Osteoblast (primary cell): ENCODE data around the gene MBD6. TPM values are rescaled to one million over a fixed set of nuclear protein-coding genes. Genes with fewer than 3 reads are reported as not detected.
"Not testable (repeated sequence)": the region's sequence is repeated elsewhere in the genome, so short reads cannot be mapped to it uniquely, and the experiment has no call there.

Experiments
- DNase-seq: peaks from one replicate; pipeline ENCODE4 v3.0.0; 2011; ENCODE audit warnings: low spot score, mixed read lengths; ENCODE audit not compliant: insufficient read length; ENCODE audit errors: missing footprints
- H2AFZ ChIP-seq: 2 replicates; pipeline ENCODE4 v1.6.0; 2011; ENCODE audit warnings: mild to moderate bottlenecking, low read length
- H3K27ac ChIP-seq: 2 replicates; pipeline ENCODE4 v1.5.1; 2011; ENCODE audit warnings: mild to moderate bottlenecking, low read depth, low read length, moderate library complexity
- H3K27me3 ChIP-seq: 2 replicates; pipeline ENCODE4 v1.6.0; 2012; ENCODE audit warnings: mild to moderate bottlenecking, control low read depth, inconsistent platforms, low read length, moderate library complexity; ENCODE audit not compliant: insufficient read depth
- H3K36me3 ChIP-seq: 2 replicates; pipeline ENCODE4 v1.5.1; 2011; ENCODE audit warnings: mild to moderate bottlenecking, low read length, control low read depth, moderate library complexity; ENCODE audit not compliant: insufficient read depth
- H3K4me1 ChIP-seq: 2 replicates; pipeline ENCODE4 v1.5.1; 2011; ENCODE audit warnings: mild to moderate bottlenecking, low read length, control low read depth, moderate library complexity; ENCODE audit not compliant: insufficient read depth
- H3K4me2 ChIP-seq: 2 replicates; pipeline ENCODE4 v1.6.0; 2011; ENCODE audit warnings: mild to moderate bottlenecking, low read length; ENCODE audit not compliant: insufficient read depth
- H3K4me3 ChIP-seq: fragments of 200-600 bp; sonication (generic); 3 replicates; pipeline ENCODE4 v1.5.1; 2012; ENCODE audit warnings: mild to moderate bottlenecking, low read length, inconsistent platforms; ENCODE audit not compliant: insufficient read depth
- H3K79me2 ChIP-seq: 2 replicates; pipeline ENCODE4 v1.6.0; 2012; ENCODE audit warnings: mild to moderate bottlenecking, low read length, control low read depth, inconsistent platforms; ENCODE audit not compliant: insufficient read depth
- H3K9me3 ChIP-seq: 2 replicates; pipeline ENCODE4 v1.5.1; 2011; ENCODE audit warnings: low read depth, low read length, control low read depth
- H4K20me1 ChIP-seq: 2 replicates; pipeline ENCODE4 v1.6.0; 2012; ENCODE audit warnings: mild to moderate bottlenecking, low read length, control low read depth; ENCODE audit not compliant: insufficient read depth
- total RNA-seq: library from RNA; depleted of rRNA; stranded (reverse); fragments of >200 nt; gene quantifications from 2 replicates; pipeline ENCODE4 v1.2.3, GENCODE V29; 2012
- TF ChIP-seq, protein P1 (sequence below): IDR thresholded peaks from 2 replicates; pipeline ENCODE4 v1.5.1; 2011; ENCODE audit warnings: mild to moderate bottlenecking, low read depth, low read length, moderate library complexity; ENCODE audit errors: extremely low read depth

MBD6 gene
- total RNA-seq, 1 donor: 5.8 TPM

- TF ChIP-seq, protein P1, sequence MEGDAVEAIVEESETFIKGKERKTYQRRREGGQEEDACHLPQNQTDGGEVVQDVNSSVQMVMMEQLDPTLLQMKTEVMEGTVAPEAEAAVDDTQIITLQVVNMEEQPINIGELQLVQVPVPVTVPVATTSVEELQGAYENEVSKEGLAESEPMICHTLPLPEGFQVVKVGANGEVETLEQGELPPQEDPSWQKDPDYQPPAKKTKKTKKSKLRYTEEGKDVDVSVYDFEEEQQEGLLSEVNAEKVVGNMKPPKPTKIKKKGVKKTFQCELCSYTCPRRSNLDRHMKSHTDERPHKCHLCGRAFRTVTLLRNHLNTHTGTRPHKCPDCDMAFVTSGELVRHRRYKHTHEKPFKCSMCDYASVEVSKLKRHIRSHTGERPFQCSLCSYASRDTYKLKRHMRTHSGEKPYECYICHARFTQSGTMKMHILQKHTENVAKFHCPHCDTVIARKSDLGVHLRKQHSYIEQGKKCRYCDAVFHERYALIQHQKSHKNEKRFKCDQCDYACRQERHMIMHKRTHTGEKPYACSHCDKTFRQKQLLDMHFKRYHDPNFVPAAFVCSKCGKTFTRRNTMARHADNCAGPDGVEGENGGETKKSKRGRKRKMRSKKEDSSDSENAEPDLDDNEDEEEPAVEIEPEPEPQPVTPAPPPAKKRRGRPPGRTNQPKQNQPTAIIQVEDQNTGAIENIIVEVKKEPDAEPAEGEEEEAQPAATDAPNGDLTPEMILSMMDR: no peak
- no peaks in the 10 kb centered on the region for H3K27me3 ChIP-seq
- H3K4me1 ChIP-seq: no peaks in the 10 kb centered on the region
- H3K4me2 ChIP-seq: no peak overlapping the region
- no peak for DNase-seq
- no peak overlapping the region for H3K27ac ChIP-seq
- no peak overlapping the region for H3K4me3 ChIP-seq
- no peaks in the 10 kb centered on the region for H3K9me3 ChIP-seq
- peaks cover 7% of the 10 kb centered on the region for H4K20me1 ChIP-seq
- peaks cover 71% of the 10 kb centered on the region for H3K36me3 ChIP-seq
- no peak overlapping the region for H2AFZ ChIP-seq
- H3K79me2 ChIP-seq: peaks cover 7% of the 10 kb centered on the region
Observed at GRCh38 chr12:57511588-57512325, 10.9 kb upstream of the MBD6 start.

GRCh38 chr12:57512665-57513064 lies 10.0 kb upstream of the MBD6 start:
- TF ChIP-seq, protein P1: no peak
- peaks cover 9% of the 10 kb centered on the region for H3K4me1 ChIP-seq
- H3K79me2 ChIP-seq: peaks cover 14% of the 10 kb centered on the region
- no peak overlapping the region for H3K4me3 ChIP-seq
- no peak for DNase-seq
- no peaks in the 10 kb centered on the region for H3K27me3 ChIP-seq
- no peak overlapping the region for H3K4me2 ChIP-seq
- H4K20me1 ChIP-seq: peaks cover 15% of the 10 kb centered on the region
- peaks cover 80% of the 10 kb centered on the region for H3K36me3 ChIP-seq
- H3K9me3 ChIP-seq: no peaks in the 10 kb centered on the region
- no peak overlapping the region for H2AFZ ChIP-seq
- no peak overlapping the region for H3K27ac ChIP-seq

DNA sequence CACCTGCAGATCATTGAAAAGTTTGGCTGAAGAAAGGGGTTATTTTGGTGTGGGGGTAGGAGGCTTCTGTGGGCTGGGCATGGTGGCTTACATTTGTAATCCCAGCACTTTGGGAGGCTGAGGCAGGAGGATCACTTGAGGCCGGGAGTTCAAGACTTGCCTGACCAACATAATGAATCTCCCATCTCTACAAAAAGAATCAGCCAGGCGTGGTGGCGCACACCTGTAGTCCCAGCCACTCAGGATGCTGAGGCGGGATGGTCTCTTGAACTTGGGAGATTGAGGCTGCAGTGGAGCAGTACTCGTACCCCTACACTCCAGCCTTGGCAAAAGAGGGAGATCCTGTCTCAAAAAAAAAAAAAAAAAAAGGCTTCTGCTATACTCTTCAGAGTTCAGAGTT lies 9.4 kb upstream of the MBD6 start:
- Histone ChIP-seq H3K27me3 (no peaks in the 10 kb centered on the region), H3K4me2 (no peak overlapping the region), H2AFZ (no peak overlapping the region), H4K20me1 (peaks cover 19% of the 10 kb centered on the region), H3K27ac (no peak overlapping the region), H3K4me1 (peaks cover 15% of the 10 kb centered on the region), H3K36me3 (peaks cover 86% of the 10 kb centered on the region), H3K9me3 (no peaks in the 10 kb centered on the region), H3K4me3 (no peak overlapping the region), H3K79me2 (peaks cover 18% of the 10 kb centered on the region)
- TF ChIP-seq, protein P1: no peak
- no peak for DNase-seq

DNA sequence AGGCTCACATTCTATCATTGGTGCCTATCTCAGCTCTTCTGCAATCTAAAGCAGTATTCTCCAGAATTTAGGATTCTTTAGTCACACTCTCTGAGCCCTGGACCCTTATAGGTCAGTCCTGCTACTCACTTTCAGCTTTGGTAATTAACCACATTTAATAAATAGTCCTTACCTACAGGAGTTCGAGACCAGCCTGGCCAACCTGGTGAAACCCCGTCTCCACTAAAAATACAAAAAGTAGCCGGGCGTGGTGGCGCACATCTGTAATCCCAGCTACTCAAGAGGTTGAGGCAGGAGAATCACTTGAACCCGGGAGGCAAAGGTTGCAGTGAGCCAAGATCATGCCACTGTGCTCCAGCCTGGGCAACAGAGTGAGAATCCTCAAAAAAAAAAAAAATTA lies 8.9 kb upstream of the MBD6 start:
- H4K20me1 ChIP-seq: peaks cover 23% of the 10 kb centered on the region
- not testable (repeated sequence) for H2AFZ ChIP-seq, H3K27me3 ChIP-seq, DNase-seq, H3K9me3 ChIP-seq, H3K4me3 ChIP-seq, H3K4me2 ChIP-seq, H3K27ac ChIP-seq
- H3K36me3 ChIP-seq: peaks cover 88% of the 10 kb centered on the region
- peaks cover 22% of the 10 kb centered on the region for H3K79me2 ChIP-seq
- peaks cover 19% of the 10 kb centered on the region for H3K4me1 ChIP-seq

- H3K27ac ChIP-seq, H3K9me3 ChIP-seq, H3K27me3 ChIP-seq, H3K4me2 ChIP-seq, H3K4me3 ChIP-seq, H2AFZ ChIP-seq, DNase-seq: not testable (repeated sequence)
- Histone ChIP-seq H3K36me3 (peaks cover 90% of the 10 kb centered on the region), H3K79me2 (peaks cover 28% of the 10 kb centered on the region), H4K20me1 (peaks cover 29% of the 10 kb centered on the region), H3K4me1 (peaks cover 25% of the 10 kb centered on the region)
Observed at GRCh38 chr12:57514246-57514645, 8.4 kb upstream of the MBD6 start.
